ENCODE measurements around the gene MLLT11.
A peak's percentile ranks its signal among the peaks of the same experiment; 100 is the strongest.

DNA sequence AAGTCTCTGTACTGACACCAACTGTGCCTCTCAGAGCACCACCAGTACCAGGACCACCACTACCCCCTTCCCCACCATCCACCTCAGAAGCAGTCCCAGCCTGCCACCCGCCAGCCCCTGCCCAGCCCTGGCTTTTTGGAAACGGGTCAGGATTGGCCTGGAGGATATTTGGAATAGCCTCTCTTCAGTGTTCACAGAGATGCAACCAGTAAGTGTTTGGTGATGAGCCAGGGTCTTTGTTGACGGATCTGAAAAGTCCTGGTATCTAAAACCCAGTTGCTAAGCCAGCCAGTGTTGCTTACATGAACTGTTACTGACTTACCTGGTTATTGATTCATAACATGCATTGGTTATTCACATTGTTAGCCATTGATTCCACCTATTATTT is 11.6 kb upstream of the MLLT11 start:
- TF ChIP-seq, protein P1, sequence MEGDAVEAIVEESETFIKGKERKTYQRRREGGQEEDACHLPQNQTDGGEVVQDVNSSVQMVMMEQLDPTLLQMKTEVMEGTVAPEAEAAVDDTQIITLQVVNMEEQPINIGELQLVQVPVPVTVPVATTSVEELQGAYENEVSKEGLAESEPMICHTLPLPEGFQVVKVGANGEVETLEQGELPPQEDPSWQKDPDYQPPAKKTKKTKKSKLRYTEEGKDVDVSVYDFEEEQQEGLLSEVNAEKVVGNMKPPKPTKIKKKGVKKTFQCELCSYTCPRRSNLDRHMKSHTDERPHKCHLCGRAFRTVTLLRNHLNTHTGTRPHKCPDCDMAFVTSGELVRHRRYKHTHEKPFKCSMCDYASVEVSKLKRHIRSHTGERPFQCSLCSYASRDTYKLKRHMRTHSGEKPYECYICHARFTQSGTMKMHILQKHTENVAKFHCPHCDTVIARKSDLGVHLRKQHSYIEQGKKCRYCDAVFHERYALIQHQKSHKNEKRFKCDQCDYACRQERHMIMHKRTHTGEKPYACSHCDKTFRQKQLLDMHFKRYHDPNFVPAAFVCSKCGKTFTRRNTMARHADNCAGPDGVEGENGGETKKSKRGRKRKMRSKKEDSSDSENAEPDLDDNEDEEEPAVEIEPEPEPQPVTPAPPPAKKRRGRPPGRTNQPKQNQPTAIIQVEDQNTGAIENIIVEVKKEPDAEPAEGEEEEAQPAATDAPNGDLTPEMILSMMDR (IDR thresholded peaks at IDR 0.05; ENCODE audit: low read length): 0 out of 2 replicates have a peak, but pooled peaks have one; percentile 12
- no peak for TF ChIP-seq EZH2 (IDR thresholded peaks at IDR 0.05; ENCODE audit: borderline replicate concordance, low read length)

Data from OCI-LY1 (cell line).